Globus pallidus (tissue), 1 donor: ENCODE data around the gene CBY3.
A peak's percentile ranks its signal among the peaks of the same experiment; 100 is the strongest.
"Not testable (repeated sequence)": the region's sequence is repeated elsewhere in the genome, so short reads cannot be mapped to it uniquely, and the experiment has no call there.

Source experiments
- DNase-seq: peaks from one replicate; pipeline ENCODE4 v3.0.0-alpha.2; 2015; ENCODE audit warnings: low spot score

The CBY3 gene

DNA sequence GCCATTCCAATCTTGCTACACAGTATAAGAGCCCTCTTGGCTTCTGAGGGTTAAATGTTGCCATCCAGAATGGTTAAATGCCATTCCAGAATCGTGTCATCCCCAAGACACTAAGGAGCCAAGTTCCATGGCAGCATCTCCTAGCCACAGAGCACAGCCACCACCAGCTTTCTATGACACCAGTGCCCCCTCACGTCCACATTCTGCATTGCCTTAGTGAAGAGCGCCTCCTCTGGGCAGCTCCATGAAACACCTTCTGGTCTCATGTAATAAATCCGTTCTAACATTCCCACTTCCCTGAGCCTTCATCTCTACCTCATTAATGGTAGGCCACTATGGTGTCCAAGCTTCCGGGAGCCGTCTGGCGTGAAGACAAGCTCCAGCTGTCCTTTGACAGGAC, 12.4 kb downstream of the CBY3 start:
- DNase-seq, result peak; percentile 47

DNA sequence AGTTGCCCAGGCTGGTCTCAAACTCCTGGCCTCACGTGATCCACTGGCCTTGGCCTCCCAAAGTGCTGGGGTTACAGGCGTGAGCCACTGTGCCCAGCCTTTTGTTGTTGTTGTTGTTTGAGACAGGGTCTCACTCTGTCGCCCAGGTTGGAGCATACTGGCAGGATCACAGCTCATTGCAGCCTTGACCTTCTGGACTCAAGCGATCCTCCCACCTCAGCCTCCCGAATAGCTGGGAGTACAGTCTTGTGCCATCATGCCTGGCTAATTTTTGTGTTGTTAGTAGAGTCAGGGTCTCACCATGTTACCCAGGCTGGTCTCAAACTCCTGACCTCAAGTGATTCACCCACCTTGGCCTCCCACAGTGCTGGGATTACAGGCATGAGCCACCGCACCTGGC, 19.2 kb downstream of the CBY3 start:
- not testable (repeated sequence) for DNase-seq

DNA sequence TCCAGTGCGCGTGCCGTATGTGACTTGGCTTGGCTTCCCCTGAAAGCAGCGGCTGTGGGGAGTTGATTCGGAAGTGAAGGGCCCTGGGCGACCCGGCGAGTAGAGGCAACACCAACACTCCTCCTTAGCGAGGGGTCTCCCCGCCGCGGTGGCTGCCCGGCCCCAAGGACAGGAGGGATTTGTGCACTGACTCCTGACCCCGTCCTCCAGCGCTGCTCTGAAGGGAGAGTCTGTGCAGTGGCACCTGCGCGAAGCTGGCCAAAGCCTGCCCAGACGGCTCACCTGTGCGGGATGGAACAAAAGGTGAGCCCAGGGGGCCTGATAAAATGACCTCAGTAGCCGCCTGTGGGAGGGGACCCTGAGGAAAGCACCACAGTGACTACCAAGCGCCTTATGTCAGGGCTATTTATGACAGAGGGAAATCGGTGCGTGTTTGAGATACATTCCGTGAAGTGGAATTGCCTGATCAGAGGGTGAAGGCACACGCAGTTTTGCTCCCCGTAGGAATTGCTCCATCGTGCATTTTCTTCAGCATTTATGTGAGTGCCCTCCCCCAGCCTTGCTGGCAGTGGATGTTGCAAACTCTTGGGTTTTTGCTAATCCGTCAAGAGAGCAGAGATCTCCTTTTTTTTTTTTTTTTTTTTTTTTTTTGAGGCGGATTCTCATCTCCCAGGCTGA, 22.5 kb downstream of the CBY3 start:
- DNase-seq, result not testable (repeated sequence)

DNA sequence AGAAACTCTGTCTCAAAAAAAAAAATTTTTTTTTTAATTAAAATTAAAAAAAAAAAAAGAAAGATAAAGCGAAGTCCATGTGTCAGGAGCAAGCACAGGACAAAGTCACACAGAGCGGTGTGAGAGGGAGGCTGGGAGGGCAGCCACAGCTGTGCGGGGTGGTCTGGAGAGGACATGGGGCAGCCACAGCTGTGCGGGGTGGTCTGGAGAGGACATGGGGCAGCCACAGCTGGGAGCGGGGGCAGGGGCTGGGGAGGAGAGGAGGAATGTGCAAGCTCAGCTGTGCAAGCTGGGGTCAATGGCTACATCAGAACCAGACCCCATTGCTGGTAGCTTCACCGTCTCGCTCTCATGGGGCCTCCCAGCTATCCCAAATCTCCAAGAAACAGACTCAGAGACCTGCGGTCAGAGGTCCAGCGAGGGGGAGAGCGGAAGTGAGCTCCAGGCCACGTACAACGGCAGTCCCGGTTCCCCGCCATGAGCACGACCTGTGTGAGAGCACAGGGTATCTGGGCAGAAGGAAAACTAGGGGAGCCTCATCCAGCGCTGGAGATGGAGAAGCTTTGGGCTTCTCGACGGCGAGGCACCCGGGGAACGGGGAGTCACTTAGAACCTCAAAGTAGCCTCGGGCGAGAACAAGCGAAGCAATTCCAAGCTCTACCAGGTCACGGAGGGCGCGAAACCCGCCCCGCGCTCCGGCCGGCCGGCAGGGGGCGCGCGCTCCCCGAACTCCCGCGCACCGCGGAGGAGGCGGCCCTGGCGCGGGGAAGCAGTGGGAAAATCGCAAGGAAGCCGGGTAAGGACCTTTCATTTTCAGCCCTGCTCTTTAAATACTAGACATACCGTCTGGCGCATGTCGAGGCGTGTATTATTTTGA, 23.3 kb downstream of the CBY3 start:
- not testable (repeated sequence) for DNase-seq

DNA sequence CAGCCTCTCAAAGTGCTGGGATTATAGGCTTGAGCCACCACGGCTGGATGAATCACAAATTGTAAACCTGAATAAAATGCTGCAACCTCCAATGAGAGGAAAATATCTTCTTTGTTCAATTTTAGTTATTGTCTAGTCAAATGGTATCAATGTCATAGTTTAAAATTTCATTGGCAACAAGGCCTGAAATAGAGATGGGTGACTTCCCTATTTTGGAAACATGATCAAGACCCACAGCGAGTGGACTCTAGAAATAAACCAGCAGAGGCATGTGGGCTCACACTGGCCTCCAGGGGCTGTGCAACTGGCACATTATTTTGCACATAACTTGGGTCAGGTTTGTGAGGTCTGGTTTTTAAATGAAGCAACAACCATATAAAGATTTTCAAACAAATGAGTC, 27.7 kb downstream of the CBY3 start:
- not testable (repeated sequence) for DNase-seq

DNA sequence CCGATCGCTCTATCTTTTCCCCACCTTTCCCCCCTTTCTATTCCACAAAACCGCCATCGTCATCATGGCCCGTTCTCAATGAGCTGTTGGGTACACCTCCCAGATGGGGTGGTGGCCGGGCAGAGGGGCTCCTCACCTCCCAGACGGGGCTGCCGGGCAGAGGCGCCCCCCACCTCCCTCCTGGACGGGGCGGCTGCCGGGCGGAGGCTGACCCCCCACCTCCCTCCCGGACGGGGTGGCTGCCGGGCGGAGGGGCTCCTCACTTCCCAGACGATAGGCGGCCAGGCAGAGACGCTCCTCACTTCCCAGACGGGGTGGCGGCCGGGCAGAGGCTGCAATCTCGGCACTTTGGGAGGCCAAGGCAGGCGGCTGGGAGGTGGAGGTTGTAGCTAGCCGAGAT, 30.6 kb downstream of the CBY3 start:
- not testable (repeated sequence) for DNase-seq

- DNase-seq, result not testable (repeated sequence)
Measured at GRCh38 chr5:179649166-179649703, 31.6 kb downstream of the CBY3 start.

- no peak for DNase-seq
Measured at GRCh38 chr5:179648410-179648809, 32.4 kb downstream of the CBY3 start.

- DNase-seq, result not testable (repeated sequence)
Measured at GRCh38 chr5:179644766-179645165, 36.1 kb downstream of the CBY3 start.

- not testable (repeated sequence) for DNase-seq
Measured at GRCh38 chr5:179643141-179643920, 37.5 kb downstream of the CBY3 start.

DNA sequence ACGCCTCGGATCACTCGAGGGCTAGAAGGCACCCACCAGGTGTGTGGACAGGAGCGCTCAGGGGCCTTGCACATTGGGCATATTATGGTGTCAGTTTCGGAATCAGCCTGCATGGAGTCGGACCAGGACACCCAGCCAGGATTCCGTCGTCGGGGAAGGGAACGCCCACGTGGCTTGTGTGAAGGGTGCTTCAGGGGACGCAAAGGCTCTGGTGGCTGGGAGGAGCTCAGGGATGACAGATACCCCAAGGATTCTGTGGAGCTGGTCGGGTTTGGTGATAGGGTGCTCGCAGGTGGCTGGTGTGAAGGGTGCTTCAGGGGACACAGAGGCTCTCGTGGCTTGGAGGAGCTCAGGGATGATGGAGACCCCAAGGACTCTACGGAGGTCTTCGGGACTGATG, 38.2 kb downstream of the CBY3 start:
- not testable (repeated sequence) for DNase-seq

DNA sequence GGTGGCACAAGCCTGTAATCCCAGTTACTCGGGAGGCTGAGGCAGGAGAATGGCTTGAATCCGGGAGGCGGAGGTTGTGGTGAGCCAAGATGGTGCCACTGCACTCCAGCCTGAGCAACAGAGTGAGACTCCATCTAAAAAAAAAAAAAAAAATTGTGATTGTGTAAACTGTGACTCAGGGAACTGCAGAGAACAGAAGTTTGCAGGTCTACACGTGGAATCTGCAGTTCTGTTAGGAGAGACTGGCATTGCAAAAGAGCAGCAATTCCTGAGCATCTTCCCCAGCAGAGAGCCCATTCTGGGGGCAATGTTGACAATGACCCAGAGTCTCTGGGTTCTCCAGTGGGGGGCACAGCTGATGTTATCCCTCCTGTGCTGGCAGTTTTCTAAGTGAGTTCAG, 39.1 kb downstream of the CBY3 start:
- not testable (repeated sequence) for DNase-seq

DNA sequence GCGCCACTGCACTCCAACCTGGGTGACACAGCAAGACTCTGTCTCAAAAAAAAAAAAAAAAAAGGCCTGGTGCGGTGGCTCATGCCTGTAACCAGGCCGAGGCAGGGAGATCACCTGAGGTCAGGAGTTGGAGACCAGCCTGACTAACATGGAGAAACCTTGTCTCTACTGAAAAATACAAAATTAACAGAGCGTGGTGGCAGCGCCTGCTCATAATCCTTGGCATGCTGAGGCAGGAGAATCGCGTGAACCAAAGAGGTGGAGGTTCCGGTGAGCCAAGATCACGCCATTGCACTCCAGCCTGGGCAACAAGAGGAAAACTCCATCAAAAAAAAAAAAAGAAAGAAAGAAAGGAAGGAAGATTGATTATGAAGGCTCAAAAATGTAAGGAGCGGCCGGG, 41.5 kb downstream of the CBY3 start:
- not testable (repeated sequence) for DNase-seq

DNA sequence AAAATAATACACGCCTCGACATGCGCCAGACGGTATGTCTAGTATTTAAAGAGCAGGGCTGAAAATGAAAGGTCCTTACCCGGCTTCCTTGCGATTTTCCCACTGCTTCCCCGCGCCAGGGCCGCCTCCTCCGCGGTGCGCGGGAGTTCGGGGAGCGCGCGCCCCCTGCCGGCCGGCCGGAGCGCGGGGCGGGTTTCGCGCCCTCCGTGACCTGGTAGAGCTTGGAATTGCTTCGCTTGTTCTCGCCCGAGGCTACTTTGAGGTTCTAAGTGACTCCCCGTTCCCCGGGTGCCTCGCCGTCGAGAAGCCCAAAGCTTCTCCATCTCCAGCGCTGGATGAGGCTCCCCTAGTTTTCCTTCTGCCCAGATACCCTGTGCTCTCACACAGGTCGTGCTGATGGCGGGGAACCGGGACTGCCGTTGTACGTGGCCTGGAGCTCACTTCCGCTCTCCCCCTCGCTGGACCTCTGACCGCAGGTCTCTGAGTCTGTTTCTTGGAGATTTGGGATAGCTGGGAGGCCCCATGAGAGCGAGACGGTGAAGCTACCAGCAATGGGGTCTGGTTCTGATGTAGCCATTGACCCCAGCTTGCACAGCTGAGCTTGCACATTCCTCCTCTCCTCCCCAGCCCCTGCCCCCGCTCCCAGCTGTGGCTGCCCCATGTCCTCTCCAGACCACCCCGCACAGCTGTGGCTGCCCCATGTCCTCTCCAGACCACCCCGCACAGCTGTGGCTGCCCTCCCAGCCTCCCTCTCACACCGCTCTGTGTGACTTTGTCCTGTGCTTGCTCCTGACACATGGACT, 46.3 kb downstream of the CBY3 start:
- not testable (repeated sequence) for DNase-seq

GRCh38 chr5:179633501-179634369, 47.1 kb downstream of the CBY3 start:
- not testable (repeated sequence) for DNase-seq
